Sigmoid colon (tissue), 7 donors: ENCODE results near the gene FCHO2. TPM values are rescaled to one million over a fixed set of nuclear protein-coding genes. Genes with fewer than 3 reads are reported as not detected.

Experiments
- DNase-seq: peaks from one replicate; pipeline ENCODE4 v3.0.0-alpha.2; 2019
- H3K27ac ChIP-seq, 4 donors: fragments of 200-600 bp; sonication (generic); one replicate each; pipeline ENCODE4 v1.5.1; 2016 to 2019; ENCODE audit warnings: mild to moderate bottlenecking in 1 of 4
- H3K27me3 ChIP-seq, 3 donors: fragments of 200-600 bp; sonication (generic); one replicate each; pipeline ENCODE4 v1.5.1; 2019; ENCODE audit warnings: mild to moderate bottlenecking in 1 of 3
- H3K36me3 ChIP-seq, 4 donors: fragments of 200-600 bp; sonication (generic); one replicate each; pipeline ENCODE4 v1.5.1; 2016 to 2019
- H3K4me1 ChIP-seq, 4 donors: fragments of 200-600 bp; sonication (generic); one replicate each; pipeline ENCODE4 v1.5.1; 2017 to 2019
- H3K4me3 ChIP-seq, 4 donors: fragments of 200-600 bp; sonication (generic); one replicate each; pipeline ENCODE4 v1.5.1; 2017 to 2019; ENCODE audit warnings: mild to moderate bottlenecking in 2 of 4, moderate library complexity in 1 of 4
- H3K9me3 ChIP-seq, 4 donors: fragments of 200-600 bp in 3 of 4; sonication (generic) in 3 of 4; one replicate each; pipeline versions ENCODE4 v1.5.1 to v1.6.1; 2013 to 2019
- CTCF ChIP-seq, 4 experiments: fragments of 450-650 bp in 3 of 4; fragments of 200-600 bp in 1 of 4; IDR thresholded peaks; one replicate each; pipeline ENCODE4 v1.5.1; 2016 to 2019; ENCODE audit warnings: antibody characterized with exemption in 4 of 4, mild to moderate bottlenecking in 3 of 4, moderate library complexity in 2 of 4
- EP300 ChIP-seq, 4 donors: sonication (generic); formaldehyde crosslinking; IDR thresholded peaks; one replicate each; pipeline ENCODE4 v1.6.1; 2017; ENCODE audit warnings: antibody characterized with exemption in 4 of 4
- POLR2A ChIP-seq, 2 donors: fragments of 450-650 bp; IDR thresholded peaks; one replicate each; pipeline ENCODE4 v1.6.1; 2016; ENCODE audit warnings: antibody characterized with exemption in 2 of 2, mild to moderate bottlenecking in 2 of 2, moderate library complexity in 2 of 2
- POLR2AphosphoS5 ChIP-seq, 4 donors: sonication (generic); formaldehyde crosslinking; IDR thresholded peaks; one replicate each; pipeline ENCODE4 v1.6.1; 2017; ENCODE audit warnings: antibody characterized with exemption in 4 of 4
- WGBS, 2 donors: extraction: QIAGEN DNeasy Blood & Tissue Kit; methylation state at CpG; one replicate each; pipeline ENCODE4 v1.1.7; 2013; 5-methylcytosine and 5-hydroxymethylcytosine counted together
- intact Hi-C: fragments of 100-400 bp; cut with DNase I; formaldehyde crosslinking; loops from one replicate; pipeline ENCODE4 v1.15.1; 2023
- polyA plus RNA-seq, 3 donors: library from polyadenylated mRNA; stranded (reverse); fragments of 200-250 nt; gene quantifications; one replicate each; pipeline ENCODE4 v1.2.3, GENCODE V29; 2013
- total RNA-seq, 4 donors: library from RNA; depleted of rRNA; stranded (reverse); fragments of >200 nt; gene quantifications; one replicate each; pipeline ENCODE4 v1.1.0, GENCODE V29; 2016
- donor health status: healthy with polysubstance abuse.
- donor health status: Bipolar disorder and iron deficiency.
- donor health status: healthy.

Gene FCHO2
- total and polyA plus RNA-seq, 7 donors, result 9.5 to 40.3 (median 36.0) TPM

GRCh38 chr5:73137563-73138530 is 182.0 kb downstream of the FCHO2 start:
- peaks cover 0 to 14% (median 6%) of the 10 kb centered on the region in 3 donors for H3K27me3 ChIP-seq
- no peaks in the 10 kb centered on the region for H3K9me3 ChIP-seq
- TF ChIP-seq CTCF (IDR thresholded peaks at IDR 0.05) (no peak), EP300 (IDR thresholded peaks at IDR 0.05) (no peak), POLR2AphosphoS5 (IDR thresholded peaks at IDR 0.05) (no peak), POLR2A (IDR thresholded peaks at IDR 0.05) (no peak)
- intact Hi-C loops, result no loop called here
- no peak for DNase-seq
- no peak overlapping the region for H3K27ac ChIP-seq
- WGBS, 2 donors, result 87 to 94% methylated on average over 10 of the region's 10 CpGs
- H3K4me3 ChIP-seq, result no peak overlapping the region
- H3K36me3 ChIP-seq, result no peaks in the 10 kb centered on the region
- no peaks in the 10 kb centered on the region for H3K4me1 ChIP-seq

DNA sequence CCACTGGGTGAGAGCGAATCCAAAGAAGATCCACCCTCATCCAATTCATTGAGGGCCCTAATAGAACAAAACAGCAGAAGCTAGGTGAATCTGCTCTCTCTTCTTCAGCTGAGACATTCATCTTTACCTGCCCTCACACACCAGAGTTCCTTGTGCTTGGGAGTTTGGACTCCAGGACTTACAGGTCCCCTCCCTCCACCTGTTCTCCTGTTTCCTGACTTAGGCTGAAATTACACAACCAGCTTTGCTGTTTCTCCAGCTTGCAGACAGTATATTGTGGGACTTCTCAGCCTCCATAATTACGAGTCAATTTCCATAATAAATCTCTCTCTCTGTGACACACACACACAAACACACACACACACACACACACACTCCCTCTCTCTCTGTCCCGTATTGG is 183.6 kb downstream of the FCHO2 start:
- Histone ChIP-seq H3K36me3 (no peaks in the 10 kb centered on the region), H3K4me1 (no peaks in the 10 kb centered on the region), H3K27me3 (peaks cover 0 to 14% (median 6%) of the 10 kb centered on the region in 3 donors), H3K4me3 (no peak overlapping the region), H3K9me3 (no peaks in the 10 kb centered on the region), H3K27ac (no peak overlapping the region)
- intact Hi-C loops, result no loop called here
- no peak for DNase-seq
- WGBS, 2 donors, result 38 to 64% methylated on average over 3 of the region's 3 CpGs
- TF ChIP-seq EP300 (IDR thresholded peaks at IDR 0.05) (no peak), CTCF (IDR thresholded peaks at IDR 0.05) (no peak), POLR2A (IDR thresholded peaks at IDR 0.05) (no peak), POLR2AphosphoS5 (IDR thresholded peaks at IDR 0.05) (no peak)

Other genes with a start within 250 kb of the FCHO2 start
- 100 to 1,000 TPM in 3 of 4 donors, 10 to 100 TPM in 1; 86.2 to 145 (median 113) TPM for gene TNPO1, start 139.4 kb upstream of the FCHO2 start, total RNA-seq
- gene TNPO1, start 139.4 kb upstream of the FCHO2 start, polyA plus RNA-seq, result 10 to 100 TPM; 18.6 to 28.7 (median 22.8) TPM
- gene TMEM171, start 164.5 kb downstream of the FCHO2 start, total RNA-seq, result not detected
- 10 to 100 TPM; 21.7 to 49.9 (median 46.8) TPM for gene TMEM171, start 164.5 kb downstream of the FCHO2 start, polyA plus RNA-seq
- not detected for gene TMEM174, start 217.2 kb downstream of the FCHO2 start, total RNA-seq
- gene TMEM174, start 217.2 kb downstream of the FCHO2 start, polyA plus RNA-seq, result not detected